Nephron progenitor cell (in vitro differentiated cells): ENCODE results near the gene CUL3.
A peak's percentile ranks its signal among the peaks of the same experiment; 100 is the strongest.

Experiments
- DNase-seq: peaks from one replicate; pipeline ENCODE4 v3.0.0; 2021
- H3K27ac Mint-ChIP-seq: 2 replicates; pipeline ENCODE4 v1.8.0; 2021; ENCODE audit warnings: mild to moderate bottlenecking, moderate library complexity, mixed read lengths
- H3K27me3 Mint-ChIP-seq: 2 replicates; pipeline ENCODE4 v1.8.0; 2021; ENCODE audit warnings: mild to moderate bottlenecking, low read depth, mixed read lengths; ENCODE audit not compliant: poor library complexity
- H3K36me3 Mint-ChIP-seq: 2 replicates; pipeline ENCODE4 v1.8.0; 2021; ENCODE audit warnings: low read depth, mixed read lengths
- H3K4me1 Mint-ChIP-seq: 2 replicates; pipeline ENCODE4 v1.8.0; 2021; ENCODE audit warnings: mixed read lengths
- H3K4me3 Mint-ChIP-seq: 2 replicates; pipeline ENCODE4 v1.8.0; 2021; ENCODE audit warnings: mild to moderate bottlenecking, moderate library complexity, mixed read lengths
- H3K9me3 Mint-ChIP-seq: 2 replicates; pipeline ENCODE4 v1.8.0; 2021; ENCODE audit warnings: mild to moderate bottlenecking, moderate library complexity, mixed read lengths
- CTCF ChIP-seq: fragments of 200-600 bp; sonication (generic); IDR thresholded peaks from 2 replicates; pipeline ENCODE4 v1.5.0; 2021; ENCODE audit warnings: antibody characterized with exemption

Gene CUL3

DNA sequence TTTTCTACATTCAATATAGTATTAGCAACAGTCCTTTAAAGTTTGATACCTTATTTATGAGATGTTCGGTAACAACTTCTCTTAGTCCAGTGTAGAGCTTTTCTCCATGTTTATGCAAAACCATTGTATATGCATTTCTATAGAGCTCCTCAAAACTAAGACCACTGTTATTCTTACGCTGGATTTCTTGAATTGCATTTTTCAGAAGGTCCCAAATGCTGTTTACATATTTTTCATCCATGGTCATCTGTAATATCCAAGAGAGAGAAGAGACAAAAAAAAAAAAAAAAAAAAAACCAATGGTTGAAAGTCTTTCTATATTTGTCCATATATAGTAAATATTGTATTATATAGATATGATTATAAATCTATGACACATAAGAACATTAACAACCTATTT, 27.6 kb downstream of the CUL3 start:
- no peaks in the 10 kb centered on the region for H3K27me3 Mint-ChIP-seq
- no peak for DNase-seq
- no peak overlapping the region for H3K4me3 Mint-ChIP-seq
- no peak overlapping the region for H3K27ac Mint-ChIP-seq
- H3K36me3 Mint-ChIP-seq = peaks cover 45% of the 10 kb centered on the region
- H3K4me1 Mint-ChIP-seq = no peaks in the 10 kb centered on the region
- no peak for TF ChIP-seq CTCF
- peaks cover 1% of the 10 kb centered on the region for H3K9me3 Mint-ChIP-seq

- no peak for TF ChIP-seq CTCF
- DNase-seq = no peak
- Mint-ChIP-seq H3K4me1 (no peaks in the 10 kb centered on the region), H3K9me3 (no peaks in the 10 kb centered on the region), H3K36me3 (peaks cover 47% of the 10 kb centered on the region), H3K4me3 (no peak overlapping the region), H3K27ac (no peak overlapping the region), H3K27me3 (no peaks in the 10 kb centered on the region)
Measured at GRCh38 chr2:224556381-224556780, 28.8 kb downstream of the CUL3 start.

- Mint-ChIP-seq H3K27ac (no peak overlapping the region), H3K27me3 (no peaks in the 10 kb centered on the region), H3K9me3 (no peaks in the 10 kb centered on the region), H3K4me3 (no peak overlapping the region), H3K4me1 (no peaks in the 10 kb centered on the region), H3K36me3 (peaks cover 47% of the 10 kb centered on the region)
- DNase-seq = no peak
- TF ChIP-seq CTCF = no peak
Measured at GRCh38 chr2:224555823-224556366, 29.3 kb downstream of the CUL3 start.

DNA sequence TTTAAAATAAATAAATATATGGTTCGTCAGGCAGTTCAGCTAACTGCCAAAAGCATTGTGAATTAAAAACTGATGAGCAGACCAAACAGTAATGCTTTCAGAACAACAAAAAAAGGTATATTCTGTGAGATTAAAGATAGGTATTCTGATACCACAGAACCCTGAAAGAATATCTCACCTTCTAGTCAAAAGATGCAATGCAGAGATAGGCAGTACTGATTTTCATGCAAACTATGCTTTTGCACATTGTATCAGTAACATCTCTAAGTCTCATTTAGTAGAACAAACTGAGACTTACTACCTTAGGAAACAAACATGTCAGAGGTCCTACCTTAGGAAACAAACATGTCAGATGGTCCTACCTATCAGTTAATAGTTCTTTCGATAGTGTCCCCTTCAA, 32.4 kb downstream of the CUL3 start:
- H3K4me3 Mint-ChIP-seq = no peak overlapping the region
- no peak for DNase-seq
- H3K4me1 Mint-ChIP-seq = peaks cover 6% of the 10 kb centered on the region
- no peaks in the 10 kb centered on the region for H3K27me3 Mint-ChIP-seq
- H3K9me3 Mint-ChIP-seq = no peaks in the 10 kb centered on the region
- H3K27ac Mint-ChIP-seq = no peak overlapping the region
- no peak for TF ChIP-seq CTCF
- H3K36me3 Mint-ChIP-seq = peaks cover 66% of the 10 kb centered on the region

- H3K9me3 Mint-ChIP-seq = no peaks in the 10 kb centered on the region
- no peak overlapping the region for H3K4me3 Mint-ChIP-seq
- H3K27me3 Mint-ChIP-seq = no peaks in the 10 kb centered on the region
- no peak for TF ChIP-seq CTCF
- DNase-seq = no peak
- peaks cover 6% of the 10 kb centered on the region for H3K4me1 Mint-ChIP-seq
- peaks cover 68% of the 10 kb centered on the region for H3K36me3 Mint-ChIP-seq
- no peak overlapping the region for H3K27ac Mint-ChIP-seq
Measured at GRCh38 chr2:224551693-224552092, 33.5 kb downstream of the CUL3 start.

DNA sequence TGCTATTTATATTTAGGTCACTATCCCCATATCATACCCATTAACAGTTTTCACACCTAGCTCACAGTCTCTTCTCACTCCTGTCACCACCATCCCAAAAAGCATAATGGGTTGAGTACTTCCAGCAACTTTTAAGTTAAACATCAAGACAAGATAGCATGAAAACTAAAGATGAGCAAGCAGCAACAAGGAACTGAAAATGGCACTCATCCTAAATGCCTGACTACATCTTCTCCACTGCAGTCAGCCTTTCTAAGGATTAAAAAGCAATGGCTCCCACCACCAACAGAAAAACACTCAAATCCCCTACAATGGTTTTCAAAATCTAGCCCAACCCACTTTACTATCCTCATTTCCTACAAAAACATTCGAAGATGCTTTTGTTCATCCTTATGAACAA, 38.2 kb downstream of the CUL3 start:
- Mint-ChIP-seq H3K4me1 (peaks cover 6% of the 10 kb centered on the region), H3K4me3 (no peak overlapping the region), H3K9me3 (no peaks in the 10 kb centered on the region), H3K36me3 (peaks cover 46% of the 10 kb centered on the region), H3K27ac (peak overlapping the region; percentile 7), H3K27me3 (no peaks in the 10 kb centered on the region)
- DNase-seq = no peak
- TF ChIP-seq CTCF = no peak
